Hepatic stellate cell (primary cell): Measurements from ENCODE around the gene LGALS14.
"Not testable (repeated sequence)": the region's sequence is repeated elsewhere in the genome, so short reads cannot be mapped to it uniquely, and the experiment has no call there.

Source experiments
- DNase-seq: peaks from one replicate; pipeline ENCODE4 v3.0.0; 2011; ENCODE audit warnings: low spot score

Gene LGALS14

GRCh38 chr19:39696387-39696786 lies 7.9 kb upstream of the LGALS14 start:
- DNase-seq, result no peak

DNA sequence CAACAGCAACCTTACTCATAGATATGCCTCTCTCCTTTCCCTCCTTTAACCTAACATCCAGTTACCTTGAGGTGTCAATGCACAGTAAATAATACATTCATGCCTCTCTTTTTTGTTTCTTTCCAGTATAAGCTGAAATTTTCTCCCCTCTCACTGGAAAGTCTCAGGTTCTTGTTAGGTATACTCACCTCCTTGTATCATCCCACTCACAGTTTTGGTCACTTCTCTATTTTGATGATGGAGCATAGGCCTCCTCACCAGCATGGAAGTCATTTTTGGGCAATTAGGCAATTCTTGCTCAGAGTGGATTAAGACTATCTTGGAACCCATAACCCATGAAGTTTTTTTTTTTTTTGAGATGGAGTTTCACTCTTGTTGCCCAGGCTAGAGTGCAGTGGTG lies 5.7 kb upstream of the LGALS14 start:
- no peak for DNase-seq

DNA sequence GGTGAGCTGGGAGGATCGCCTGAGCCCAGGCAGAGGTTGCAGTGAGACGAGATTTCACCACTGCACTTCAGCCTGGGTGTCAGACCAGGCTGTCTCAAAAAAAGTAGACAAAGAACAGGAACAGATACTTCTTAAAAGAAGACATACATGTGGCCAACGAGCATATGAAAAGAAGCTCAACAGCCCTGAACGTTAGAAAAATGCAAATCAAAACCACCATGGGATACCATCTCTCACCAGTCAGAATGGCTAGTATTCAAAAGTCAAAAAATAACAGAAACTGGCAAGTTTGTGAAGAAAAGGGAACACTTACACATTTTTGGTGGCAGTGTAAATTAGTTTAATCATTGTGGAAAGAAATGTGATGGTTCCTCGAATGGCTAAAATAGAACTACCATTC lies 3.0 kb upstream of the LGALS14 start:
- no peak for DNase-seq

GRCh38 chr19:39705578-39706188 lies 1.4 kb downstream of the LGALS14 start:
- DNase-seq, result no peak

GRCh38 chr19:39708594-39708993 lies 4.3 kb downstream of the LGALS14 start:
- DNase-seq, result no peak

DNA sequence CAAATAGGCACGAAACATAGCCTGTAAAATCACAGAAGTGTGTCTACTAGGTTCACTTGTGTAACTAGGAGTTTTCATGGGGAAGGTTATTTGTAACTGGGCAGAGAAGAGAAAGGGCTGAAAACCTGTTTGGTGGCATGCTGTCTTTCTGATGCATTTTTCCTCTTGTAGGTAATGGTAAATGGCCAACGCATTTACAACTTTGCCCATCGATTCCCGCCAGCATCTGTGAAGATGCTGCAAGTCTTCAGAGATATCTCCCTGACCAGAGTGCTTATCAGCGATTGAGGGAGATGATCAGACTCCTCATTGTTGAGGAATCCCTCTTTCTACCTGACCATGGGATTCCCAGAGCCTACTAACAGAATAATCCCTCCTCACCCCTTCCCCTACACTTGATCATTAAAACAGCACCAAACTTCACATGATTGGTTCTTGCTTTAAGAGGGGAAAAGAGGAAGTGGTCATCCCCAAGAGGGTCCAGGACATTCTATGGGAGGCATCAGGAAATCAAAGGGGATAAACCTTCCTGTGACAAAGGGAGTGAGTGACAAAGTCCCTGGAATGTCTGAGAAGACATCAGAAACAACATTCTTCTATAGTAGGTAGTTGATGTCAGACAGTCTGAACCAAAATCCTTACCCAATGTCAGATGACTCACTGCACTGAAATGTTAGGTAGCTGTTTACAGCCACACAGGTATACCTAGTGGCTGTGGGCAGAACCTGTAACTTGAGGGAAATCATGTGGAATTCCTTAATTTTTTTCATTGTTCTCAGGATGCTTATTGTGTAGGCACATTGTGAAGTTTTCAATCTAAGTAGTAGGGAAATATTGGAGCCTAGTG lies 5.0 kb downstream of the LGALS14 start:
- no peak for DNase-seq

DNA sequence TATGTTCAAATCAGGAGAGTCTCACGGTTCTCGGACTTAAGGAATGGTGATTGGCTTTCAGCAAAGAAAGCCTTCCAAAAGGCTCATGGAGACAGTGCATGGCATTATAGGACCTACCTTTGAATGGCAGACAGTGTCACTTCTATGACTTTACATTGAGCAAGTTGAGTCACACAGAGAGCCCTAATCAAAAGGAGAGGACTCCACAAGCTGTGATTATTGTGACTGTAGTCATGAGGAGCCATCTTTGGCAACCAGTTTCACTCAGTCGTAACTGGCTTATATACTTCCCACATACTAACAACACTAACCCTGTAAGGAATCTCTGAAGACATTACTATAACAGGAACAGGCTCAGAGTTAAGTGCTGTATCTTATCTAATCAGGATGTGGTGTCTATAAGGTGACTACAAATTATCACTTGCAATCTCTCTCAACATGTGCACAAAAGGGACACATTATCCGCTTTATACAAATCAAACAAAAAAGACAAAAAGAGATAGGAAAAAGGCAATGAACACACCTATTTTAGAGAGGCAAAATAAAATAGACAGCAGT lies 6.1 kb downstream of the LGALS14 start:
- no peak for DNase-seq

DNA sequence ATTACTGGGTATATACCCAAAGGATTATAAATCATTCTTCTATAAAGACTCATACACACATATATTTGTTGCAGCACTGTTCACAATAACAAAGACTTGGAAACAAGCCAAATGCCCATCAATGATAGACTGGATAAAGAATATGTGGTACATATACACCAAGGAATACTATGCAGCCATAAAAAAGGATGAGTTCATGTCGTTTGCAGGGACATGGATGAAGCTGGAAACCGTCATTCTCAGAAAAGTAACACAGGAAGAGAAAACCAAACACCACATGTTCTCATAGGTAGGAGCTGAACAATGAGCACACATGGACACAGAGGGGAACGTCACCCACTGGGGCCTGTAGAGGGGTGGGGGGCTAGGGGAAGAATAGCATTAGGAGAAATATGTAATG lies 15.9 kb downstream of the LGALS14 start:
- not testable (repeated sequence) for DNase-seq

- DNase-seq, result no peak
These were observed 21.7 kb downstream of the LGALS14 start for GRCh38 chr19:39725995-39726394.

GRCh38 chr19:39727070-39727800 lies 23.0 kb downstream of the LGALS14 start:
- DNase-seq, result no peak

DNA sequence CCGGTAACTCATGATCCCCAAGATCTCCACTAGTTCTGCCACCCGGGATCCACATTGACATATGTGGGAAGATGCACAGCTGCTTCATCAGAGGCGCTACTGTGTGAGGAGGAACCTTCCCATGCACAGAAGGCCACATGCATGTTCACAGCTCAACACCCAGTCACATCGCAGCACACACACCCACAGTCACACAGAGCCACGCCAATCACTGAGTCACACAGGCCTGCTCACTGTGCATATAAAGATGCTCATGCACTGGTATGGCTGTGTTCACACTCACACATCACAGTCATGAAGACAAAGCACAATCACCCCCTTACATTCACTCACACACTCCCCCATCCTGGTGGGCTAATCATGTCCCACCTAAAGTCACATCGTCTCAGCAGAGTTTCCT lies 23.8 kb downstream of the LGALS14 start:
- DNase-seq, result no peak

DNA sequence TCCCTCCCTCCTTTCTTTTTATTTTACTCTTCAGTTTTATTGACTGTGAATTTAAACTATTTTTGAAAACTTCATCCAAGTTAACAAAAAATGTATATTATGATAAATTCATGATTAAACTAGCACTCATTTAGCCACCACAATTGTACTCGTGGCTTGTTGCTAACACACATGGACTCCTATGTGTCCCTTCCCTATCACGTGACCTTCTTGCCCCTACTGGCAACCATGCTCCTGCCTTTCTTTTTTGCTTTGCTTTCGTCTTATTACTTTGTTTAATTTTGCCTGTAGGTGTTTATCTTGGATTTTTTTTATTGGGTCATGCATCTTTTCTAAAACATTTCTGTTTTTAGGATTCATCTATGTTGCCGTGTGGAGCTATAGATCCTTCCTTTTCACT lies 25.3 kb downstream of the LGALS14 start:
- no peak for DNase-seq

GRCh38 chr19:39731685-39732084 lies 27.4 kb downstream of the LGALS14 start:
- no peak for DNase-seq

GRCh38 chr19:39733841-39734240 lies 29.6 kb downstream of the LGALS14 start:
- no peak for DNase-seq

DNA sequence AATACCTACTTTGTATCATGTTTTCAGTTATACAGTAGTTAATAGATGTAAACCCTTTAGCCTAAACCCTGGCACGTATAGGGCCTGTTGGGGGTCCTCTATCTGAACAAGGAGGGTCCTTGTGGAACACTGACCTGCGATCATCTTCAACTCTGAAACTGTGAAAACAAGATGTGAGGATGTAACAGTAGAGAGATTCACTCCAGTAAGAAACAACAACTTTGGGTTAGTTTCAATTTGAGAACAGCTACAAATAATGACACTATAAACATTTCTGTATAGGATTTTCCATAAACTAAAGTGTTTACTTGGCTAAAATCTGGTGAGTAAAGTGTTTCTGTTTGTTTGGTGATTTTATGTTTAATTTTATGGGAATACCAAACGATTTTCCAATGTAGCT lies 31.4 kb downstream of the LGALS14 start:
- no peak for DNase-seq

- DNase-seq, result no peak
These were observed 31.8 kb downstream of the LGALS14 start for GRCh38 chr19:39736088-39736487.

DNA sequence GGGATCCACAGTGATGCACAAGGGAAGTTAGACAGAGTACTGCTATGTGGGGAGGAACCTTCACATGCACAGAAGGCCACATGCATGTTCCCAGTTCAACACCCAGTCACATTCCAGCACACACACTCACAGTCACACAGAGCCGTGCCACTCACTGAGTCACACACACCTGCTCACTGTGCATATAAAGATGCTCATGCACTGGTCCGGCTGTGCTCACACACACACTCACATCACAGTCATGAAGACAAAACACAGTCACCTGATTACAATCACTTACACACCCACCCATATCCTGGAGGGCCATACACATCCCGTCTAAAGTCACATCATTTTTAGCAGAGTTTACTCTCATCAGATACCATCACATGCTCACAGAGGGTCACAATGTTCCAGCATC lies 33.1 kb downstream of the LGALS14 start:
- no peak for DNase-seq

GRCh38 chr19:39737891-39738290 lies 33.6 kb downstream of the LGALS14 start, which contains the start of gene CLC:
Gene CLC (minus strand): TSS chr19:39738029. CDS start chr19:39737952, 77 bp downstream.
- DNase-seq, result no peak

DNA sequence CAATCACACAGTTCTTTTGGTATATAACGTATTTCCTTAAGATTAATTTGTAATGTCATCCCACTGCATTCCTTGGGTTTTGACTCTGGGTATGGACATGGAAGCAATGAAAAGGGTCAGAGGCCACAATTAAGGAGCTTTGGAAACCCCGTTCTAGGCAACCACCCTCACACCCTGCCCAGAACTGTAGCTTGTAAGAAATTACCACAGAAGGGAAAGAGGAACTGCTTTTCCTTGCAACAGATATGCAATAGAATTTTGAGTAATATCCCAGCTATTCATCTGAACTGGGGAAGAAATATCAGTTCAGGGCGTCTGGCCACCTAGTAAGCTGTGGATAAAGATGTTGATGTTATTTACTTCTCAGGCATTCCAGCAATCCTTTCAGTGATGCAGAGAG lies 34.5 kb downstream of the LGALS14 start:
- DNase-seq, result no peak

DNA sequence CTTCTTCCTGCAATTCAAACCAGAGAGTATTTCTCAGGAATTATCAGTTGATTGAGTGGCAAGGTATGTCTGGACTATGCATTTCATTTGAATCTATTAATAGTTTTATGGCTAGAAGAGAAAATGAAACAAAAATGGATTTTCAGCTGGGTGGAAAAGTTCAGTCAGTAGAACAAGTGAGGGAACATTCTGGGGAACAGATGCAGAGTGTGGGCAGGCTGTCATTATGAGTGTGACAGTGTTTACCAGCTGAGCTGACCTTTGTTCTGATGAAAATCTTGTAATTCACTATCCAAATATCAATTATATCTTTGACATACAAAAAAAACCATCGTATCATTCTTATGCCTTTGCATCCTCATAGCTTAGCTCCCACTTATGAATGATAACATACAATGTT lies 36.1 kb downstream of the LGALS14 start:
- DNase-seq, result no peak

DNA sequence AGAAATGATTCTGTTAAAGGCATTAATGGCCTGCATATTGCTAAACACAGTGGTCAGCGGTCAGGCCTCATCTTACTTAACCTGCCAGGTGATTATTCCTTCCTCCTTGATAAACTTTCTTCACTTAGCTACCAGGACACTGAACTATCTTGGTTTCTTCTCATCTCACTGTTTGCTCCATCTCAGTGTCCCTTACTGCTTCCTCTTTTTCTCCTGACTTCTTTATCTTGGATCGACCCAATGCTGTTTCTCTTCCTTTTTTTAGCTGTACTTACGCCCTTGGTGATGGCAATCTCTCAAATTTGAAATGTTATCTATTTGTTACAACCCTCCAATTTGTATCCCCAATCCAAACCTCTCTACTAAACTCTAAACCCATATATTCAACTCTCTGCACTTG lies 41.4 kb downstream of the LGALS14 start:
- DNase-seq, result no peak

GRCh38 chr19:39746836-39747529 lies 42.7 kb downstream of the LGALS14 start:
- no peak for DNase-seq
